Epithelial cell of esophagus (primary cell): ENCODE data around the gene SARDH.

Source experiments
- DNase-seq: peaks from one replicate; pipeline ENCODE4 v3.0.0; 2010; ENCODE audit warnings: low read depth
- H3K4me3 ChIP-seq: 2 replicates; pipeline ENCODE4 v1.5.1; 2011; ENCODE audit warnings: mild to moderate bottlenecking, low read length, control low read depth
- TF ChIP-seq, protein P1 (sequence below): IDR thresholded peaks from 2 replicates; pipeline ENCODE4 v1.5.1; 2011; ENCODE audit warnings: low read depth, mild to moderate bottlenecking, low read length, control low read depth, inconsistent platforms; ENCODE audit not compliant: insufficient read depth; ENCODE audit errors: missing control alignments

The SARDH gene

DNA sequence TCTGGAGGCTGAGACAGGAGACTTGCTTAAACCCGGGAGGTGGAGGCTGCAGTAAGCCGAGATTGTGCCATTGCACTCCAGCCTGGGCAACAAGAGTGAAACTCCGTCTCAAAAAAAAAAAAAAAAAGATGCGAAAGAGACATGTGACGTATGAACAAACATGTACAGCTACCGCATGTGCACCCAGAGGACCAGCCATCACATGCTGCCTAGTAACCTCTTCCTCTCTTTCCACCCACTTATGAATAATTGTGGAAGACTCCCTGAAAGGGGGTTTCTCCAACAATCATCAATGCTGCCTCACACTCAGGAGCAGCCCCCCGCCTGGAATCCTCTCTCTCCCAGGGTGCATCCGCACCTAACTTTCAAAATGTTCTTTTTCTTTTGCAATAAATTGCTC, 2.2 kb downstream of the SARDH start:
- H3K4me3 ChIP-seq, result no peak overlapping the region
- TF ChIP-seq, protein P1, sequence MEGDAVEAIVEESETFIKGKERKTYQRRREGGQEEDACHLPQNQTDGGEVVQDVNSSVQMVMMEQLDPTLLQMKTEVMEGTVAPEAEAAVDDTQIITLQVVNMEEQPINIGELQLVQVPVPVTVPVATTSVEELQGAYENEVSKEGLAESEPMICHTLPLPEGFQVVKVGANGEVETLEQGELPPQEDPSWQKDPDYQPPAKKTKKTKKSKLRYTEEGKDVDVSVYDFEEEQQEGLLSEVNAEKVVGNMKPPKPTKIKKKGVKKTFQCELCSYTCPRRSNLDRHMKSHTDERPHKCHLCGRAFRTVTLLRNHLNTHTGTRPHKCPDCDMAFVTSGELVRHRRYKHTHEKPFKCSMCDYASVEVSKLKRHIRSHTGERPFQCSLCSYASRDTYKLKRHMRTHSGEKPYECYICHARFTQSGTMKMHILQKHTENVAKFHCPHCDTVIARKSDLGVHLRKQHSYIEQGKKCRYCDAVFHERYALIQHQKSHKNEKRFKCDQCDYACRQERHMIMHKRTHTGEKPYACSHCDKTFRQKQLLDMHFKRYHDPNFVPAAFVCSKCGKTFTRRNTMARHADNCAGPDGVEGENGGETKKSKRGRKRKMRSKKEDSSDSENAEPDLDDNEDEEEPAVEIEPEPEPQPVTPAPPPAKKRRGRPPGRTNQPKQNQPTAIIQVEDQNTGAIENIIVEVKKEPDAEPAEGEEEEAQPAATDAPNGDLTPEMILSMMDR, result no peak
- no peak for DNase-seq

DNA sequence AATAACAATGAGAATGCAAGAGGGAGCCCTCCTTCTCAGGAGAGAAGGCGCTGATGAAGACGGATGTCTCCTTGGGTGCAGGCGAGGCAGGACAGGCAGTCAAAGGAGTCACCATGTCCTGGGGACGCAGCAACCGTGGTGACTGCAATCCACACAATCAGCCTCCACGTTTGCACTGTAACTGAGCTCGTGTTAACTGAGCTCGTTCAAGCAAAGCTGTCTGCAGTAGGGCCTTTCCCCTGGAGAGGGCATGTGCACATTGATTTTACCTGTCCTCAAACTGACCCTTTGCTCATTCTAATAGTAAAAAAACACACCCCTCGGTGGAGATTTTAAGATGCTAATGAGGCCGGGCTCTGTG, 2.8 kb downstream of the SARDH start:
- DNase-seq, result no peak
- TF ChIP-seq, protein P1, result no peak
- no peak overlapping the region for H3K4me3 ChIP-seq

DNA sequence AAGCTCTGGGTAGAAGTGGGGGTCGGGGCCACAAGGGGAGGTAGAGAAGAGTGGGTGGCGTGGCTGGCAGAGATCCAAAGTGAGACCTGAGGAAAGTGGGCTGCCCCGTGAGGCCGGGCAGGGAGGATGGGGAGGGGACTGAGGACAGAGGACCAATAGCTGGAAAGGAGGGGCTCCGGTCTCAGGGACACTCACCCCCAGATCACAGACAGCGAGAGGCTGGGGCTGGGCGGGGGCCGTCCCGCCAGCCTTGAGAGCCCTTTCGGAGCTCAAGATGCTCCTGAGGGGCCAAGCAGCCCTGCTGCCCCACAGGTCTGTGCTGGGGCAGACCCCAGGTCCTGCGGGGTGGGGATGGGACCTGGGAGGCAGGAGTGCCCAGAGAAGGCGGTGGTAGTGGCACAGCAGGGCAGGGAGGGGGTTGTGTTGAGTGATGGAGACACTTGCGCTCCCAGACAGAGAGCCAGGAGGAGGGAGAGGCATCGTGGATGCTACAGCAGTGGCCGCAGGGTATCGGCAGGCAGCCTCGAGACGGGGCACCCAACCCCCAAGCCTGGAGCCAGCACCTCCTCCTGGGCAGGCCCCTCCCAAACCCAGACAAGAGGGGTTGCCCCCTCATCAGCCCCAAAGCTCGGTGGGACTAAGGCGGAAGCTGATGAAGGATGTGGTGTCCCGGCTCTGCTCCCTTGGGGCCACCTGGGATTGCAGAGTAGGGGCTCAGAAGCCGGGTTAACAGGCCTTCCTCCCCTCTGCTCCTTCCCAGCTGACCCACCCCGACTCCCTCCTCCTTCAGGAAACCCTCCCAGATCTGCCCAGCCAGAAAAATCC, 3.4 kb downstream of the SARDH start:
- TF ChIP-seq, protein P1, result no peak
- no peak overlapping the region for H3K4me3 ChIP-seq
- DNase-seq, result no peak

DNA sequence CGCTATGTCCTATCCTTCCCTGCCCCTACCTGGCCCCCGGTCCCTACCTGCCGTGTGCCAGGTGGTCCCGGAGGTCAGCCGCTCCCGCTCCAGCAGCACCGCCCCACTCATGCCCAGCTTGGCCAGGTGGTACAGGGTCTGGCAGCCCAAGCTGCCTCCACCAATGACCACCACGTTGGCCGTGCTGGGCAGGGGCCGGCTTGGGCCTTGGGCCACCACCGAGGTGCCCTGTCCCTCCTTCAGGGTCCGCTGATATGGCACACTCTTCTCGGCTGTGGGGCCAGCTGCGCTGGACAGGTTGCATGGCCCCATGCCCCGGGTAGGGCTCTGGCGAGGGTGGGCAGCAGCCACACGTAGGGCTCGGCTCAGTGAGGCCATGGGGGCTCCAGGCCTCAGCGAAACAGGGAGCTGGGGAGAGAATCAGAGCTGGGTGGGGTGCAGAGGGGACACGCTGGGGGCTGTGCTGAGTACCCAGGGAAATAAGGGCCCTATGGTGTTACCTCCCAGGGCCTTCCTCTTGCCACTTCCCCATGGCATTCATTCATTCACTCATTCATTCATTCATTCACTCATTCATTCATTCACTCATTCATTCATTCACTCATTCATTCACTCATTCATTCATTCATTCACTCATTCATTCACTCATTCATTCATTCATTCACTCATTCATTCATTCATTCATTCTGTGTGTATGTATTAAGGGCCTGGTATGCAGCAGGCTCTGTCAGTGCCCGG, 4.2 kb downstream of the SARDH start:
- TF ChIP-seq, protein P1, result no peak
- H3K4me3 ChIP-seq, result no peak overlapping the region
- DNase-seq, result no peak

DNA sequence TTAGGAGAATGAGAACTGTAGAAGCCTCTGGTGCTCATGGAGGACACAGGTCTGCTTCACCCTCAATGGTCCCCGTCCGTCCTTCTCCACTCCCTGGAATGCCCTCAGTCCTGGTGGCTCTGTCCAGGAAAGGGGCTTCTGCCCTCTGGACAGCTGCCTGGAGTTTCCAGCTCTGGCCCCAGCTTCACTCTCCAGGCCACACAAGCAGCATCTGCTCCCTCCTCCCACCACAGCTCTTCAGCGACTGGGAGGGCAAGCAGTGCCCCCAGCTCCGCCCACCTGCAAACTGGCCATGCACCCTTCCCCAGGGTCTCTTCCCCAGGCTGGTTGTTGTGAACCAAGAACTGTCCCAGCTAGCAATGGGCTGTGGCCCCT, 4.7 kb downstream of the SARDH start:
- TF ChIP-seq, protein P1, result no peak
- H3K4me3 ChIP-seq, result no peak overlapping the region
- no peak for DNase-seq

DNA sequence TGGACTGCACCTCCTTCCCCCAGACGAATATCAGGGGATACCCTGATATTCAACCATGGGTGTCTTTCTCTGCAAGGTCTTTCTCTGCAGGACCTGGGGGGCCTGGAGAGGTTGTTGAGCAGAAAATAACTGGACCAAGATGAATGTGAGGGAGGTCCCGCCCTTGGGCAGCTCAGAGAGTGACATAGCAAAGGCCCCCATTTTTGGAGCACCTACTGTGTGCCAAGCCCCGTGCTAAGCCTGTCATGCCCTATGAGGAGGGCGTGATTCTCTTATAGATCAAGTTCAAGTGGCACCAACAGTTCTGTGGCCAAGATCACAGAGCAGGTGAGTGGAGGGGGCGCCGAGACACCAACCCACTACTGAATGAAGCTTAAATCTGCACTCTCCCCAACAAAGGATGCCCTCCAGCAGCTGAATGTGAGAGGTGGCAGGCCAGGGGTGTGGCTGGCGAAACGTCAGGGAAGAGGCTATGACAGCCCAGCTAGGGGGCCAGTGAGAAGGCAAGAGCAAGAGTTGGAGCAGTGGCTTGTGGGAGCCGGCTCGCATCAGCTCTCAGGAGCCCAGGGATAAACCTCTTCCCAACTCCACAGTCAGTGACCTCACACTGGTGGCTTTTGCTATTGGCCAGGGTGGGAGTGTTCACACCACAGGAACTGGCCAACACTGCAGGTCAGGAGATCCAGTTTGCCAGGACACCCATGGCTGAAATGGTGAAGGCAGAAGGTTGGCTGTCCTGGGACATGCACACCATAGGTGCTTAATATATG, 5.3 kb downstream of the SARDH start:
- H3K4me3 ChIP-seq, result no peak overlapping the region
- TF ChIP-seq, protein P1, result no peak
- DNase-seq, result no peak
